Fibroblast of lung (primary cell): ENCODE results near the gene TMTC2.

Experiments
- CTCF ChIP-seq, 2 donors: IDR thresholded peaks in 1 of 2; conservative IDR thresholded peaks in 1 of 2; 1 replicate in 1 of 2; 2 replicates in 1 of 2; pipeline ENCODE4 v1.5.1; 2011 to 2012; ENCODE audit warnings: low read length in 2 of 2, control low read depth in 1 of 2, inconsistent platforms in 1 of 2, low read depth in 1 of 2, mild to moderate bottlenecking in 1 of 2
- EZH2 ChIP-seq: IDR thresholded peaks from 2 replicates; pipeline ENCODE4 v1.5.1; 2012; ENCODE audit warnings: low read length, control low read depth, mild to moderate bottlenecking; ENCODE audit errors: missing control alignments

- no peak for TF ChIP-seq CTCF (conservative IDR thresholded peaks at IDR 0.05 in 1 of 2, IDR thresholded peaks at IDR 0.05 in 1 of 2; ENCODE audit: low read depth in 1 of 2, low read length in 2 of 2)
- no peak for TF ChIP-seq EZH2
Measured at GRCh38 chr12:82838131-82838551, 151.4 kb downstream of the TMTC2 start.
